Mucosa of descending colon (tissue), 3 donors: ENCODE measurements around the gene CLEC4M. TPM values are rescaled to one million over a fixed set of nuclear protein-coding genes. Genes with fewer than 3 reads are reported as not detected.

Experiments
- ATAC-seq: fragments of 200-7000 bp; cut with Tn5 transposase; one replicate; pipeline ENCODE4 v1.9.1; 2020; ENCODE audit warnings: mild to moderate bottlenecking, moderate library complexity
- DNase-seq, 3 donors: peaks; one replicate each; pipeline ENCODE4 v3.0.0-alpha.2; 2020
- H3K36me3 ChIP-seq: fragments of 200-600 bp; one replicate; pipeline ENCODE4 v1.8.0; 2021; ENCODE audit warnings: low read depth, mild to moderate bottlenecking
- H3K4me1 ChIP-seq: fragments of 200-600 bp; one replicate; pipeline ENCODE4 v1.8.0; 2021; ENCODE audit warnings: low read depth, mild to moderate bottlenecking
- H3K4me3 ChIP-seq: fragments of 200-600 bp; one replicate; pipeline ENCODE4 v1.8.0; 2021; ENCODE audit warnings: mild to moderate bottlenecking
- H3K9me3 ChIP-seq: fragments of 200-600 bp; one replicate; pipeline ENCODE4 v1.8.0; 2021; ENCODE audit warnings: mild to moderate bottlenecking
- intact Hi-C, 2 donors: fragments of 100-400 bp; cut with DNase I in 1 of 2; cut with micrococcal nuclease in 1 of 2; formaldehyde crosslinking; loops; one replicate each; pipeline versions ENCODE4 v1.11.0 to v1.11.1; 2022; cut with DNase I, micrococcal nuclease
- total RNA-seq, 3 donors: library from RNA; stranded (reverse); fragmentation: NEBNext Ultra II Directional in 2 of 3; extraction: Animal tissue kit (Norgen Biotek cat#: 25700) in 2 of 3; gene quantifications; one replicate each; pipeline versions ENCODE4 v1.2.1 to v1.2.4, GENCODE V29; 2021 to 2023
- TF ChIP-seq, protein P1 (sequence below): fragments of 200-600 bp; IDR thresholded peaks from one replicate; pipeline ENCODE4 v1.8.0; 2022; ENCODE audit warnings: antibody characterized with exemption, mild to moderate bottlenecking
- donor health status: DM: no; HTN: no; CAD: no; lungs with moderate emphysema.
- donor health status: DM: no; HTN: no; CAD: no.
- donor health status: DM: no; HTN: yes; CAD: no.

CLEC4M gene
- total RNA-seq, 3 donors from 2014 or later, result not detected

DNA sequence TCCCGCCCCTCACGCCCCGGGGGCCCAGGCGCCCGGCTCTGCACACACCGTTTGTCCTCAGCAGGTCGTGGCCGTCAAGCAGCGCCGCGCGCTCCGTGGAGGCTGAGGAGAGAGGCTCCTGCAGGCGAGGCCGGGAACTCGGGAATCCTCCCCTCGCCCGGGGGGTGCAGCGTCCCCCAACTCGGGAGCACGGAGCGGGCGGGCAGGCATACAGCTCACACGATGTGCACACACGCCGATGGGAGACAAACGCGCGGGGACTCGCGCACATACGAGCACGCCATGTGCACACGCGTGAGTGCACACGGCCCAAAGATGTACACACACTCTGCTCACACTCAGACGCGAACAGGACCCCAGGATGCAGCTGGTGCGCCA, 31.8 kb upstream of the CLEC4M start:
- no peaks in the 10 kb centered on the region for H3K9me3 ChIP-seq
- no peak for ATAC-seq
- H3K4me3 ChIP-seq, result no peak overlapping the region
- intact Hi-C loops, result no loop called here
- H3K4me1 ChIP-seq, result no peaks in the 10 kb centered on the region
- H3K36me3 ChIP-seq, result no peaks in the 10 kb centered on the region
- no peak for DNase-seq
- TF ChIP-seq, protein P1, sequence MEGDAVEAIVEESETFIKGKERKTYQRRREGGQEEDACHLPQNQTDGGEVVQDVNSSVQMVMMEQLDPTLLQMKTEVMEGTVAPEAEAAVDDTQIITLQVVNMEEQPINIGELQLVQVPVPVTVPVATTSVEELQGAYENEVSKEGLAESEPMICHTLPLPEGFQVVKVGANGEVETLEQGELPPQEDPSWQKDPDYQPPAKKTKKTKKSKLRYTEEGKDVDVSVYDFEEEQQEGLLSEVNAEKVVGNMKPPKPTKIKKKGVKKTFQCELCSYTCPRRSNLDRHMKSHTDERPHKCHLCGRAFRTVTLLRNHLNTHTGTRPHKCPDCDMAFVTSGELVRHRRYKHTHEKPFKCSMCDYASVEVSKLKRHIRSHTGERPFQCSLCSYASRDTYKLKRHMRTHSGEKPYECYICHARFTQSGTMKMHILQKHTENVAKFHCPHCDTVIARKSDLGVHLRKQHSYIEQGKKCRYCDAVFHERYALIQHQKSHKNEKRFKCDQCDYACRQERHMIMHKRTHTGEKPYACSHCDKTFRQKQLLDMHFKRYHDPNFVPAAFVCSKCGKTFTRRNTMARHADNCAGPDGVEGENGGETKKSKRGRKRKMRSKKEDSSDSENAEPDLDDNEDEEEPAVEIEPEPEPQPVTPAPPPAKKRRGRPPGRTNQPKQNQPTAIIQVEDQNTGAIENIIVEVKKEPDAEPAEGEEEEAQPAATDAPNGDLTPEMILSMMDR, result no peak

DNA sequence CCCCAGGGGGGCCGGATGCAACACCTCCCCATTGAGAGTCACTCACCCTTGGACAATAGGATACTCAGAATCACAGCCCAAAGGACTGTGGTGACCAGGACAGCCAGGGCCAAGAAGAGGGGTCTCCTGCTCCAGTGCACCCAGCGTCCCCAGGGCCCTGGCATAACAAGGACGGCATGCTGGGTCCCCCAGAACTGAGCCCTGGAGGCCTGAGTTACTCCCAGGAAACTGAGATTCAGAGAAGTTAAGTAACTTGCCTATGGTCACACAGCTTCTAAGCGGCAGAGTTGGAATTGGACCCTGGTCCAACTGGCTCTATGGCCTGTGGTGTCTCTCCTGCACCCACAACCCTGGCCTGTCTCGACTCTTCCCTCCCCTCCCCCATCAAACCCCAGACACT, 31.4 kb upstream of the CLEC4M start:
- Histone ChIP-seq H3K9me3 (no peaks in the 10 kb centered on the region), H3K4me1 (no peaks in the 10 kb centered on the region), H3K4me3 (no peak overlapping the region), H3K36me3 (no peaks in the 10 kb centered on the region)
- no peak for ATAC-seq
- TF ChIP-seq, protein P1, result no peak
- DNase-seq, result no peak
- intact Hi-C loops, result no loop called here

DNA sequence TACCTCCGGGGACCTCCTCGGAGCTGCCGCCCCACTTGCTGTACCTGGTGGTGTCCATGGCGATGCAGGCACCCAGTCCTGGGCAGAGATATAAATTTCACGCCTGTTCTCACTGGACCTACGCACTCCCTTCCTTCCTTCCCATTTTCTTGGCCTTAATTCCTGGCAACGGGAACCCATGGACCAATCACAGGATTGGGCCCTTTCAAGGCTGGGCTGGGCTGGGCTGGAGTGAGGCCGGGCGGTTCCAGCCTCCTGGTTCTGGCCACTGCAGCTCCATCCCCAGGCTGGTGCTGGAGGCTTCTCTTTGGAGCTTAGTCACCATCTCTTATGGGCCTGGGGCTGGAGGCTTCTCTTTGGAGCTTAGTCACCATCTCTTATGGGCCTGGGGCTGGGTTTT, 31.0 kb upstream of the CLEC4M start, which contains the start of gene CLEC4G:
Gene CLEC4G (minus strand): TSS at position 66 of the 400 bp plus-strand sequence. CDS start 8 bp downstream, at position 58.
- no peaks in the 10 kb centered on the region for H3K4me1 ChIP-seq
- H3K9me3 ChIP-seq, result no peaks in the 10 kb centered on the region
- DNase-seq (no peak), ATAC-seq (no peak)
- H3K36me3 ChIP-seq, result no peaks in the 10 kb centered on the region
- intact Hi-C loops, result no loop called here
- TF ChIP-seq, protein P1, result no peak
- no peak within 1 kb of the TSS for H3K4me3 ChIP-seq

DNA sequence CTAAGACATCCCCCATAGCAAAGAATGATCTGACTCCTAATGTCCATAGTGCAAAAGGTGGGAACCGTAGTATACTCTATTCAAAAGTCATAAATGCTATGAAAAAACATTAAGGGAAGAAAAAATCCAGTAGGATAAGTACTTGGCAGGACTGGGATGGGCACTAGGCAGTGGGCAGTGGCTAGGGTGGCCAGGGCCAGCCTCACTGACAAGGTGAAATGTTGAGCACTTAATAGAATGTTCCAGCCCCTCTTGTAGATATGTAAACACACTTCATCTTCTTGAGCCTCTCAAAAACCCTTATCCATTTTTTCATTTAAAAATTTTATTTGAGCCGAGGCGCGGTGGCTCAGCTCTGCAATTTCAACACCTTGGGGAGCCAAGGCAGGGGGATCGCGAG, 29.7 kb upstream of the CLEC4M start:
- no peak for ATAC-seq
- intact Hi-C loops, result no loop called here
- H3K36me3 ChIP-seq, result no peaks in the 10 kb centered on the region
- no peaks in the 10 kb centered on the region for H3K9me3 ChIP-seq
- DNase-seq, result no peak
- no peaks in the 10 kb centered on the region for H3K4me1 ChIP-seq
- H3K4me3 ChIP-seq, result no peak overlapping the region
- TF ChIP-seq, protein P1, result no peak

DNA sequence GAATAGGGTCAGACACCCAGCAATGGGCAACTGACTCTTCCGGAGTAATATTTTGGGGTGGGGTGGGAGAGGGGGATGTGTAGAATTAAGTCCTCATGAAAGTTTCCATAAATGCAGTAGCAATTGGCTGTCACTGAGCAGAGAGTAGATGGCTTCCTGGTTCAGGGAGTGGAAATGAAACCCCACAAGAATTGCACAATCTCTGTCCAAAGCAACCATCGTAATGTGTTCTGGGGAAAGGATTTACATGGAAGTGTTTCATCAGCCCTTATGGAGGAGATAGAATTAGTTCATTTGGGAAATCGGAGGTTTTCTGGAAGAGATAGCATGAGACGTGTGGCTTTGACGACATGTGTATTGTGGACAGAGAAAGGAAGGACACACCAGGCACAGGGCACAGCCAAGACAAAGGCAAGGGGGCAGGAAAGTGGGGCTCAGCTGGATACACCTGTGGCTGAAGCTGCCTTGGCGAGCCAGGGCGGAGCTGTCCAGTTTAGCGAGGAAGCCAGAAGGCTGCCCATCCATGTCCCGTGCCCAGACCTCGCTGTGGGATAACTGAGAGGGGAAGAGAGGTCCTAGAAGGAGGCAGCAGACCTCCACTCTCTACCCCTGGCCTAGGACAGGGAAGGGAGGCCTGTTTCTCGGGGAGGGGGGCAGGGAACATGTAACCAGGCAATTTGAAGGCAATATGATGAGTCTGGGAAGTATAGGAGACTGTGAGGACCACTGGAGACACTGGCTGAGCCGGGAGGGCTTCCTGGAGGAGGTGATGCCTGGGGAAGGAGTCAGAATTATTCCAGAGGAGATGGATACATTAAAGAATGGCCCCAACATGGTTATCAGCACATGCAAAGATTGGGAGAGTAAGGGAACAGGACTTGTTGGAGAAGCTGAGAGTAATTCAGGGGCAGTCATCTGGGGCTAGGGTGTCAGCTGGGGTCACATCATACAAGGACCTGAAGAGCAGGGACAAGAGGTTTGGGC, 28.5 kb upstream of the CLEC4M start:
- Histone ChIP-seq H3K36me3 (no peaks in the 10 kb centered on the region), H3K9me3 (no peaks in the 10 kb centered on the region), H3K4me1 (no peaks in the 10 kb centered on the region), H3K4me3 (no peak overlapping the region)
- DNase-seq (no peak), ATAC-seq (peak; percentile 21)
- TF ChIP-seq, protein P1, result no peak
- intact Hi-C loops, result no loop called here
